Transverse colon (tissue), 4 donors: ENCODE measurements around the gene SLC43A1.

Experiments used
- POLR2A ChIP-seq: fragments of 450-650 bp; IDR thresholded peaks from one replicate; pipeline ENCODE4 v1.6.1; 2016; ENCODE audit warnings: antibody characterized with exemption, mild to moderate bottlenecking, moderate library complexity
- POLR2AphosphoS5 ChIP-seq, 3 donors: sonication (generic); formaldehyde crosslinking; IDR thresholded peaks; one replicate each; pipeline ENCODE4 v1.6.1; 2016; ENCODE audit warnings: antibody characterized with exemption in 3 of 3
- TF ChIP-seq, protein P1 (sequence below), 5 experiments: fragments of 200-600 bp in 3 of 5; fragments of 450-650 bp in 2 of 5; sonication (generic) in 3 of 5; IDR thresholded peaks; 1 replicate in 2 of 5; 2 replicates in 3 of 5; pipeline ENCODE4 v1.5.1; 2016 to 2017; ENCODE audit warnings: antibody characterized with exemption in 5 of 5, inconsistent platforms in 3 of 5, mild to moderate bottlenecking in 2 of 5, moderate library complexity in 1 of 5

DNA sequence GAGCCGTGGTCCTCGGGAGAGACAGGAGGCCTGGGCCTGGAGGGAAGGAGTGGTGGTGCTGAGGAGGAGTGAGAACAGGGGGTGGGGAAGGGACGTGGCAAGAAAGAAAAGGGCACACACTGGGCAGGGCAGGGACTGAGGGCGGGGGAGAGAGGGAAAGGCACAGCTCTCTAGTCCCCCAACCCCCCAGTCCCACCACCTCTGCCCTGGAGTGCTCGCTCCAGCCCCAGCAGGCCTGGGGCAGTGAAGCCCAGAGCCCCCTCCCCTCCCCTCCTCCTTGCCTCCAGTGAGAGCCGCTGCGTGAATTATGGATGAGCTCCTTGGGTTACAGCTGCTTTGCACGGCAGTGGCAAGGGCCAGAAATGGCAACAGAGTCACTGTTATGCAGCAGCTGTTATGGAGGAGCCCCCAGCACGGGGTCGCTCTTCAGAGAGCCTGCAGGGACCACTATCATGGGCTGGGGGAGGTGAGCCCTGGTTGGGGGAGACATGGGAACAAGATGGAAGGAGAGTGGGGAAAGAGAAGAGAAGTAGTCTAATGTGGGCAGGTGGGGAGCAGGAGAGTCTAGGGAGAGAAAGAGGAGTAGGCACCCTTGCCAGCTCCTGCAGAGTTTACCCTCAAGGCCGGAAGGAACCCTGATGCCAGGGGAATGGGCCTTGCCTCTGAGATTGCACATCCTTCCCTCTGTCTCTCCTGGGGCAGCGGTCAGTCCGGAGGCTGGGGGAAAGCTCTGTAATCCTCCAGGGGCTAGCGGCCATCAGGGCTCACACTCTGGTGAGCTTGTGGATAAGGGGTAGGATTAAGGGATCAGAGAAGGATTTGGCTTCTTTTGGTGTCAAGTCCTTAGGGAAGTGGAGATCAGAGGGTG, 51.6 kb downstream of the SLC43A1 start:
- no peak for TF ChIP-seq POLR2A
- TF ChIP-seq, protein P1, sequence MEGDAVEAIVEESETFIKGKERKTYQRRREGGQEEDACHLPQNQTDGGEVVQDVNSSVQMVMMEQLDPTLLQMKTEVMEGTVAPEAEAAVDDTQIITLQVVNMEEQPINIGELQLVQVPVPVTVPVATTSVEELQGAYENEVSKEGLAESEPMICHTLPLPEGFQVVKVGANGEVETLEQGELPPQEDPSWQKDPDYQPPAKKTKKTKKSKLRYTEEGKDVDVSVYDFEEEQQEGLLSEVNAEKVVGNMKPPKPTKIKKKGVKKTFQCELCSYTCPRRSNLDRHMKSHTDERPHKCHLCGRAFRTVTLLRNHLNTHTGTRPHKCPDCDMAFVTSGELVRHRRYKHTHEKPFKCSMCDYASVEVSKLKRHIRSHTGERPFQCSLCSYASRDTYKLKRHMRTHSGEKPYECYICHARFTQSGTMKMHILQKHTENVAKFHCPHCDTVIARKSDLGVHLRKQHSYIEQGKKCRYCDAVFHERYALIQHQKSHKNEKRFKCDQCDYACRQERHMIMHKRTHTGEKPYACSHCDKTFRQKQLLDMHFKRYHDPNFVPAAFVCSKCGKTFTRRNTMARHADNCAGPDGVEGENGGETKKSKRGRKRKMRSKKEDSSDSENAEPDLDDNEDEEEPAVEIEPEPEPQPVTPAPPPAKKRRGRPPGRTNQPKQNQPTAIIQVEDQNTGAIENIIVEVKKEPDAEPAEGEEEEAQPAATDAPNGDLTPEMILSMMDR (IDR thresholded peaks at IDR 0.05) = no peak
- no peak for TF ChIP-seq POLR2AphosphoS5 (IDR thresholded peaks at IDR 0.05)
